Measurements from ENCODE around the gene HOXC9.
A peak's percentile ranks its signal among the peaks of the same experiment; 100 is the strongest.

Gene HOXC9

GRCh38 chr12:54009171-54010052 is 9.5 kb downstream of the HOXC9 start:
- no peak overlapping the region for H3K4me3 ChIP-seq (ENCODE audit: low read length)
- DNase-seq (ENCODE audit: low read depth): peak; percentile 39
- no peak for TF ChIP-seq CTCF (IDR thresholded peaks at IDR 0.05; ENCODE audit: insufficient read depth, low read depth, low read length, missing control alignments)

DNA sequence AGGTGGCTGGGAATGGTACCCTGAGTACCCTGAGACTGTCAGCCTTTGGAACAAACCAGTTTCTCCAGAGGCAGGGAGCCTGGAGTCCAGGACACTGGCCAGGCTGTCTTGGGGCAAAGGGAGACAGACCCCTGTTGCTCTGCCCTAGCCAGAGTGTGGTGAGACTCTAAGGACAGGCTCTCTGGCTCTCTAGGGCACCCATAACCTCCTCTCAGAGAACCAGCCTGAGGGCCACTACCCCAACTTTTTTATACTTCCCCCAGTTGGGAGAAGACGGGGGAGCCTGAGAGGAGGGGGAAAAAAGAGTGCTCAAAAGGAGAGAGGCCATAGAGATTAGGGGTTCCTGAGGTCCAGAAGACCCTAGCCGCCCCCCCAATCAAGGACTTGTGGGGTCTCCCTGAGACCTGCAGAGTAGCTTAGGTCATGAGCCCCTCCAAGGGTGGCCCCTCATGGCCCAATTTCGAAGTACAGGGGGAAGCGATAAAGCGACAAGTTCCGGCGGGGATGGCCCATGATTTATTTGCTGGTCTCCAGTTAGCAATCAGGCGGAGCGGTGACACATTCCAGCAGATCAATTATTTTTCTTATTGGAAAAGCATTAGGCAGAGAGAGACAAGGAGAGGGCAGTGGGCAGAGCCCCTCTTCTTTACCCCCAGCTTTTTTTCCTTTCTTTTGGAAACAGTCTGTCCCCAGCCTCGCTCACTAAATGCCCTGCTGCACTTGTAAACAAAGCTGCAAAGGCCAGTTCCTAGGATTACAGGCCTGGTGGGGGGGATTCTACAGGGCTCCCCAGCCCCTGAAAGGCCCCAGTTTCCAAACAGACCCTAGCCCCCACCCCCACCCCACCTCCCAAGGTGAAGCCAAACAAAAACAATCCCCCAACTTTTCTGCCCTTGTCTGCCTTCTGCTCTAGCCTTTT is 10.4 kb downstream of the HOXC9 start:
- H3K4me3 ChIP-seq (ENCODE audit: low read length): no peak overlapping the region
- TF ChIP-seq CTCF (IDR thresholded peaks at IDR 0.05; ENCODE audit: insufficient read depth, low read depth, low read length, missing control alignments): no peak
- DNase-seq (ENCODE audit: low read depth): no peak

DNA sequence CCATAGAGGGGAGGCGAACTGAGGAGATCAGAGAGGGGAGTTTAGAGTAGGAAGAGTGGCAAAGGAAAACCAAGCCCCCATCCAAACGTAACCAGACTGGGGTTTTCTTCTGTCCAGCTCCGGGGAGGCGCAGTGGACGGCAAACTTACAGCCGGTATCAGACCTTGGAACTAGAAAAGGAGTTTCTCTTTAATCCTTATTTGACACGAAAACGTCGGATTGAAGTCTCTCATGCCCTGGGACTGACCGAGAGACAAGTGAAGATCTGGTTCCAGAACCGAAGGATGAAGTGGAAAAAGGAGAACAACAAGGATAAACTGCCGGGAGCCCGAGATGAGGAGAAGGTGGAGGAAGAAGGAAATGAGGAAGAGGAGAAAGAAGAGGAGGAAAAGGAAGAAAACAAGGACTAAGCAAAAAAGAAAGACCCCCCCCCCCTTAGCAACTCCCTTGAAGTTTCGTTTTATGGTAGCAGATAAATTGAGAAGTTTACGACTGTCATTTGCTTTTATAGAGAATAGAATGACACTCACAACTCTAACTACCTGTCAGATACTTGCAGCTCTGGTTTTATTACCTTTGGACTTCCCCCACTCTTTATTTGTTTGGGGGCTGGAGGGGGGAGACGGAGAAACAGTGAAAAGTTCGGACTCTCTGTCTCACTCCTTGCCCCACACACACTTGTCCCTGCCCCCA is 11.2 kb downstream of the HOXC9 start:
- no peak overlapping the region for H3K4me3 ChIP-seq (ENCODE audit: low read length)
- TF ChIP-seq CTCF (IDR thresholded peaks at IDR 0.05; ENCODE audit: insufficient read depth, low read depth, low read length, missing control alignments): no peak
- DNase-seq (ENCODE audit: low read depth): no peak

DNA sequence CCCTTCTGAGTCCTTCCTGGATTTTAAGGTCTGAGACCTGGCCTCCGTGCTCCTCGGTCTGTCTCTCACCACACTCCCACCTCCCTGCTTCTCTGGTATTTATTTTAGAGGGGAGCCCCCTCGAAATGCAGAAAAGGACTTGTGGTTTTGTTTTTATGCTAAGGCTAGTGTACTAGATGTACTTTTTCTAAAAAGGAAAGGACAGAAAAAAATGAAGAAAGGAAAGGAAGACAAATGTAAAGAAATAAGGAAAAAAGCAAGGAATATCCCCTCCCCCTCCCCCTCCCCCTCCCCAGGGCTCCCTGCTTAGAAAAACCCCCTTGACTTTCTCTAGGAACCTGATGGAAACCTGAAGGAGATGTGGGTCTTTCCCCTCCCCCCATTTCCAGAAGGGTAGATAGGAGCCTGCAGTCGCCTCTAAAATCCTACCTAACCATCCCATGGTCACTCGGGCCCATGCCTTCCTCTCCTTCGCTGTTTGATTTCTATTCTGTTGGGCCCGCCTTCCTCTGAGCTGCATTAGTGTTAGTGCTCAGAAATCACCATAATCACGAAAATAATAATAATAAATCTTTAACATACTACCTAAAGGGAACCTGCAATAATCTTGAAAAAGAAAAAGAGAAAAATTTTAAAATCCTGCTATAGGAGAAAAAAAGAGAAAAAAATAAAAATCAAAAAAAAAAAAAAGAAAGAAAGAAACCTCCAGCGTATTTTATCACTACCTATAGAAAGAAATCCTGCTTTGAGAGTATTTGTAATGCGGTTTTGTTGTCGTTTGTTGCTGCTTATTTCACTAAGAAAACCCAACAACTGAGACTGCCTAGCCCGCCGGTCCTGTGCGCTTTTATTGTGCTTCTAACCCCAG is 11.9 kb downstream of the HOXC9 start:
- no peak overlapping the region for H3K4me3 ChIP-seq (ENCODE audit: low read length)
- no peak for DNase-seq (ENCODE audit: low read depth)
- TF ChIP-seq CTCF (IDR thresholded peaks at IDR 0.05; ENCODE audit: insufficient read depth, low read depth, low read length, missing control alignments): no peak

GRCh38 chr12:54012631-54013409 is 12.9 kb downstream of the HOXC9 start:
- TF ChIP-seq CTCF (IDR thresholded peaks at IDR 0.05; ENCODE audit: insufficient read depth, low read depth, low read length, missing control alignments): no peak
- DNase-seq (ENCODE audit: low read depth): no peak
- H3K4me3 ChIP-seq (ENCODE audit: low read length): no peak overlapping the region
